Measurements from ENCODE around the gene SLC29A4.

Gene SLC29A4

DNA sequence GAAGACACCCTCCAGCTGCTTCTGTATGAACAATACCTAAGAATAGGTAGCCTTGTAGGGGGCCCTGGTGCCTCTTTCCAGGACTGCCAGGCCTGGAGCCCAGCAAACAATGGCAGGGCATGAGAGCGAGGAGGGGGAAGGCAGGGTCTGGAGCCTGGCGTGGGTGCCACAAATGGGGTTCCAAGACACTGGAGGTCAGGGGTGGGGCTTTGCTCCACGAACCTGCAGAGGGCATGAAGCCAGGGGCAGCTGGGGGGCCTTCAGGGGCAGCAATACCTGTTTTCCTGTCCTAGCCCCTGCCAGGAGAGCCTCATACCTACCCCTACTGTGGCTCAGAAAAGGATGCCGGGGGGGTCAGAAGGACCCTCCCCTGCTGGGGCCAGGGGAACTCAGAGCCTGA is 61.6 kb downstream of the SLC29A4 start:
- Histone ChIP-seq H3K4me3 (ENCODE audit: low read length) (no peak overlapping the region), H3K27me3 (ENCODE audit: insufficient read depth, low read length) (peaks cover 16% of the 10 kb centered on the region; the same call in 1 of the 2 replicates), H3K36me3 (ENCODE audit: insufficient read depth, low read depth, low read length) (peaks cover 20% of the 10 kb centered on the region)

DNA sequence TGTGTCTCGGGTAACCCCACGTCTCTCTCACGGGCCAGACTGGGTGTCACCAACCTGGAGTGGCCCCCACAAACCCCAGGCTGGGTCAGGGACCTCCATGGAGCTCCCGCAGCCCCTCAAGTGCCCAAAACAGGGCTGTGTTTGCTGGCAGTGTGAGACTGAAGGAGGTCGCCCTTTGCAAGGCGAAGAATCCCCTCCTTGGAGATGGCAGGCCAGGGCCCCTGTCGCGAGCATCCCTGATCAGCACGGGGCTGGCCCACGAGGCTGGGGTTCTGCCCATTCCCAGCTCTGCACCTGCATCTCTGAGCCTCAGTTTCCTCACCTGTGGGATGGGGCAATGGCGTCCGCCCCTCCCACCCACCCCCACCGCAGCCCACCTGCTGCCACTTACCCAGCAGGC is 62.4 kb downstream of the SLC29A4 start:
- no peak overlapping the region for H3K27ac ChIP-seq (ENCODE audit: low read length)

More for the DNA sequence above, 61.6 kb downstream of the SLC29A4 start:
- Histone ChIP-seq H3K27ac (ENCODE audit: low read length) (no peak overlapping the region), H3K9me3 (ENCODE audit: insufficient read depth, low read depth, low read length) (no peaks in the 10 kb centered on the region), H3K4me1 (ENCODE audit: insufficient read depth, low read length) (no peaks in the 10 kb centered on the region), H3K9ac (ENCODE audit: low read depth, low read length) (no peak overlapping the region)

DNA sequence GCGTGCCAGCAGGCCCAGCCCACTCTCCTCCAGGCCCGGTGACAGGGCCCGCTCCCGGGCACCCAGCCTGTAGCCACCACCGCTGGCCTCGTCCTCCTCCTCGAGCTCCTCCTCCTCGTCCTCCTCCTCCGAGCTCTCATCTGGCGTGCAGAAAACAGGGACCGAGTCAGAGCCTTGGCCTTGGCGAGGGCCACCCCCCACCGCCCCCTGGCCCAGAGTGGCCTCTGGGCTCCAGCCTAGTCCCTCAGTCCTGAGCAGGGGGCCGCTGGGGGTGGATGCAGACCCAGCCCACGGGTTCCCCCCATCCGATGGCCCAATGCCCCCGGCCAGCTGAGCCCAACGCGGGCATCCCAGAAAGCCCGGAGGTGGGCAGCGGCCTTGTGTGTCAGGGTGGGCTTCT is 62.9 kb downstream of the SLC29A4 start:
- Histone ChIP-seq H3K36me3 (ENCODE audit: insufficient read depth, low read depth, low read length) (peaks cover 16% of the 10 kb centered on the region), H3K4me1 (ENCODE audit: insufficient read depth, low read length) (peaks cover 2% of the 10 kb centered on the region; the same call in 1 of the 2 replicates), H3K4me3 (ENCODE audit: low read length) (no peak overlapping the region), H3K27me3 (ENCODE audit: insufficient read depth, low read length) (peaks cover 29% of the 10 kb centered on the region; the same call in 1 of the 2 replicates), H3K27ac (ENCODE audit: low read length) (no peak overlapping the region), H3K9ac (ENCODE audit: low read depth, low read length) (no peak overlapping the region), H3K9me3 (ENCODE audit: insufficient read depth, low read depth, low read length) (no peaks in the 10 kb centered on the region)

More for the DNA sequence above, 62.4 kb downstream of the SLC29A4 start:
- Histone ChIP-seq H3K4me1 (ENCODE audit: insufficient read depth, low read length) (no peaks in the 10 kb centered on the region), H3K27me3 (ENCODE audit: insufficient read depth, low read length) (peaks cover 24% of the 10 kb centered on the region; the same call in 1 of the 2 replicates), H3K9me3 (ENCODE audit: insufficient read depth, low read depth, low read length) (no peaks in the 10 kb centered on the region), H3K9ac (ENCODE audit: low read depth, low read length) (no peak overlapping the region), H3K36me3 (ENCODE audit: insufficient read depth, low read depth, low read length) (peaks cover 17% of the 10 kb centered on the region), H3K4me3 (ENCODE audit: low read length) (no peak overlapping the region)

DNA sequence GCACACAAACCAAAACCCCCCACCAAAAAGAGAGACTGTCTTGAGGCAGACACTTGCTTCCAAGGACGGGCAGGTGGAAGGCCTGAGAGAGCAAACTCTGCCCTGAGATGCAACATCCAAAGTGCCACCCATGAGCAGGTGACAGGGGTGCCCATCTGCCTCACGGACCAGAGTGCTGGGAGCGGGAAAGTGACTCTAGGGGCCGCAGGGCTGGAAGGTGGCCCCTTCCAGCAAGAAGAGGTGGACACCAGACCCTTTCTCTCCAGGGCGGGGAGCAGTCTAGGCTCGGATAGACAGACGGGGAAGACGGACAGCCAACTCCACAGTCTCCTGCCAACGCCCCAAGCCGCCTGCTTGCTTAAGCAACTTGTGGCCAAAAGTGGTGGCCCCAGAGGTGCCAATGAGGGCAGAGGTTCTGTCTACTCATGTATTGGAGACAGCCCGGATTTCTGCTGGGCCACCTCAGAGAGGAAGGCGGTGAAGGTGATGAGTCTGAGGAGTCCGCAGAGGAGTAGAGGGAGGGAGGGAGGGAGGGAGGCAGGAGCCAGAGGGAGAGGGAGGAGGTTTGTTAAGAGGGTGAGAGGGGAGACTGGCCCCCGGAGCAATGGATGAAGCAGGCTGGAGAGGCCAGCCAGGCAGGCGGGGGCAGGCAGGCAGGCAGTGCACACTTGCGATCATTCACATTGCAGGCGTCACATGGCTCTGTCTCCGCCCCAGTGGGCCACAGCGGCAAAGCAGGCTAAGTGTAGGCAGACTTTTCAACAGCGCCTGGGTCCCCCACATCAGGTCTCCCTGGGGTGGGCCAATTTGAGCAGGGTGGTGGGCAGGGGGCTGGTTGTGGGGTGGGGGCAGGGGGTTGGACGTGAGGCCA is 65.6 kb downstream of the SLC29A4 start:
- H3K27me3 ChIP-seq (ENCODE audit: insufficient read depth, low read length), result peaks cover 55% of the 10 kb centered on the region; the same call in 1 of the 2 replicates
- peaks cover 7% of the 10 kb centered on the region; the same call in 1 of the 2 replicates for H3K4me1 ChIP-seq (ENCODE audit: insufficient read depth, low read length)
- H3K36me3 ChIP-seq (ENCODE audit: insufficient read depth, low read depth, low read length), result peaks cover 7% of the 10 kb centered on the region; the same call in 1 of the 2 replicates
- H3K4me3 ChIP-seq (ENCODE audit: low read length), result no peak overlapping the region
- no peaks in the 10 kb centered on the region for H3K9me3 ChIP-seq (ENCODE audit: insufficient read depth, low read depth, low read length)
- no peak overlapping the region for H3K27ac ChIP-seq (ENCODE audit: low read length)
- no peak overlapping the region for H3K9ac ChIP-seq (ENCODE audit: low read depth, low read length)

DNA sequence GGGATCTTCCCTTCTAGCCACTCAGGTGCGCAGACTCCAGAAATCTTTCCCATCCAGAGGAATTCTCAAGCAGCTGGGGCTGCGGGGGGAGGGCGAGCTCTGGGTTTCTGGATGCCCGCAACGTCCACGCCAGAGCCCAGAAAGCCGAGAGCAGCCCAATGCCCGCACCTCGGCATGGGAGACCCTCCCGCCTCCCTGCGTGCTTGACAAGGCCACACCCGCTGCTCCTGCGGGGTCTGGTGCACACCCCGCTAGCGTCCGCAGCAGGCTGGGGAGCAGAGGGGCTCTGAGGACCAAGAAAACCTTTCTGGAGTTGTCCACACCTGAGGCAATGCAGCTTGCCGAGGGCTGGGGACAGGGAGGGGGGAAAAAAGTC is 66.2 kb downstream of the SLC29A4 start:
- peaks cover 7% of the 10 kb centered on the region; the same call in 1 of the 2 replicates for H3K4me1 ChIP-seq (ENCODE audit: insufficient read depth, low read length)
- H3K9me3 ChIP-seq (ENCODE audit: insufficient read depth, low read depth, low read length), result no peaks in the 10 kb centered on the region
- no peak overlapping the region for H3K9ac ChIP-seq (ENCODE audit: low read depth, low read length)
- peaks cover 55% of the 10 kb centered on the region; the same call in 1 of the 2 replicates for H3K27me3 ChIP-seq (ENCODE audit: insufficient read depth, low read length)
- H3K27ac ChIP-seq (ENCODE audit: low read length), result no peak overlapping the region
- no peak overlapping the region; the same call in 1 of the 2 replicates for H3K4me3 ChIP-seq (ENCODE audit: low read length)
- peaks cover 1% of the 10 kb centered on the region; the same call in 1 of the 2 replicates for H3K36me3 ChIP-seq (ENCODE audit: insufficient read depth, low read depth, low read length)

DNA sequence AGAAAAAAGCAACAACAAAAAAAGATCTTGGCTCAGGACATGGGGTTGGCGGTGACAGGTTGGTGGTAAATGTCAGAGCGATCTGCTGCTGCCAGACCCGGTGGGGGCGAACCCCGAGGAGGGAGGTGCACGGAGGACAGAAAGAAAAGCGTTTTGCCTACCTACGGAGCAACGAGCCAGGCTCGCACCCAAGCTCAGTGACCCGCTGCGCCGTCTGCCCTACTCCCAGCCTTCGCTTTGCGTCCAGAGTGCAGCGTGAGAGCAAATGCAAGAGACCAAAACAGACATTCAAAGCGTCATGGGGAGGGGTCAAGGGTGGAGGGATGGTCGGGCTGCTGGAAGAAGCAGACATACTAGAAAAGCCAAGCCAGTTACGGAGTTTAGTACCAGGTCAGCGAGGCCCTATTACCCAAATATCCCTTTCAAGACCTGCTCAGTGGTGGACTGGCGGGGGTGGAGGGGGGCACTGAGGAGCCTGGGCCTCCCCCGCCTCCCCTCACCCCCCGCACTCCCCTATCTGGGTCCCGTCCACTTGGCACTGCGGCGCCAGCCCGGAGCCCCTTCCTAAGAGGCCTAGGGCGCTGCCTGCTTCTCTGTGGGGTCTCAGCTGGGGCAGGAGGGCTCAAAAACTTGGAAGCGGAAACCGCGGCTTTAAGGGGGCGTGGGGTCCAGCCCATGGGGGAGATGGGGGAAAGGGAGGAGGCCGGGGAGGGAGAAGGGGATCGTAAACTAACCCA is 66.9 kb downstream of the SLC29A4 start:
- no peak overlapping the region for H3K9ac ChIP-seq (ENCODE audit: low read depth, low read length)
- H3K9me3 ChIP-seq (ENCODE audit: insufficient read depth, low read depth, low read length), result no peaks in the 10 kb centered on the region
- peak overlapping the region; percentile 62; the same call in 1 of the 2 replicates for H3K4me3 ChIP-seq (ENCODE audit: low read length)
- peaks cover 10% of the 10 kb centered on the region; the same call in 1 of the 2 replicates for H3K4me1 ChIP-seq (ENCODE audit: insufficient read depth, low read length)
- H3K27ac ChIP-seq (ENCODE audit: low read length), result no peak overlapping the region
- no peaks in the 10 kb centered on the region for H3K36me3 ChIP-seq (ENCODE audit: insufficient read depth, low read depth, low read length)
- peaks cover 55% of the 10 kb centered on the region; the same call in 1 of the 2 replicates for H3K27me3 ChIP-seq (ENCODE audit: insufficient read depth, low read length)

DNA sequence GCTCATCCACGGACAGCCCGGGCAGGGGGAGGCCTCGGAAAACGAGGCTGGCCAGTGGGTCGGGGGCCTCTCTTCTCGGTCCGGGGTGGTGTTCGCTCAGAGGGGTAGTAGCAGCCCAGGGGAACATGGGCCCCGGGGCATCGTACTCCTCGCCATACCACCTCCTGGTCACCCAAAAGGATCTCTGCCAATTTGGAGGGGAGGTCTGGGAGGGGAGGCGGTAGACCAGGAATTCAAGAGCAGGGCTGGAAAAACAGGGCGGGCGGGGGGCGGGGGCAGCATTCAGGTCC is 67.4 kb downstream of the SLC29A4 start:
- Histone ChIP-seq H3K27ac (ENCODE audit: low read length) (no peak overlapping the region), H3K9ac (ENCODE audit: low read depth, low read length) (no peak overlapping the region), H3K9me3 (ENCODE audit: insufficient read depth, low read depth, low read length) (no peaks in the 10 kb centered on the region), H3K36me3 (ENCODE audit: insufficient read depth, low read depth, low read length) (no peaks in the 10 kb centered on the region), H3K4me3 (ENCODE audit: low read length) (peak overlapping the region; percentile 62; the same call in 1 of the 2 replicates), H3K27me3 (ENCODE audit: insufficient read depth, low read length) (peaks cover 55% of the 10 kb centered on the region; the same call in 1 of the 2 replicates), H3K4me1 (ENCODE audit: insufficient read depth, low read length) (peaks cover 10% of the 10 kb centered on the region; the same call in 1 of the 2 replicates)

DNA sequence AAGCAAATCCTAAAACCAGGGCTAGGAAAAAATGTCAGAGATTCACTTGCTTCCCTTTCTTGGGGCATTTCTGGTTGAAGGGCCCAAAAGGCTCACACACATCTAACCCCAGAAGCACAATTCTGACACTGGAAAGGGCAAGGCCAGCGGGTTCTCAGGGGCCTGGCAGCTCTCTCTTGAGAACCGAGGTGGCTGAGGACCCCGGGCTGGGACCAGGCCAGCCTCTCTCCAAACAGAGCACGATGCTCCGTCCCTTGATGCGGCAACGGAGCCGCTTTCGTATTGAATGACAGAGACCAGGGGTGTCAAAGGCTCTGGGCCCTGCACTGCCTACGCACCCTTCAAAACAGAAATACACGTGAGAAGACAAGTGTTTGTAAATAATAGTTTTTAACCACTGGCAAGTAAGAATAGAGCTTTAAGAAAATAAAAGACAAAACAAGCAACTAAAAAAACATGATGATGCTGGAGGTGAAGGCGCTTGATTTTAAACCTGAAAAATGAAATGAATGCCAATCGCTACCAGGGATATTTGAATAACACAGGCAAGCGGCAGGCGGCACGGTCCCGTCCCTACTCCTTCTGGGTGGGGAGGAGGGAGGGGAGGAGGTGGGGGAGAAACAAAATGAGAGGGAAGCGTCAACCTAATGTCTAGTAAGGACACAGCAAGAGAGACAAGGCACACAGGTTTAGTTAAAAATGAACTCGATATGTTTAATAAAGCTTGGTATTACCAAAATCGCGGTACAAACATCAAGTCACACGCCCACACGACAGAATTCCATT is 68.0 kb downstream of the SLC29A4 start:
- no peaks in the 10 kb centered on the region for H3K9me3 ChIP-seq (ENCODE audit: insufficient read depth, low read depth, low read length)
- H3K27me3 ChIP-seq (ENCODE audit: insufficient read depth, low read length), result peaks cover 55% of the 10 kb centered on the region; the same call in 1 of the 2 replicates
- H3K9ac ChIP-seq (ENCODE audit: low read depth, low read length), result no peak overlapping the region
- no peaks in the 10 kb centered on the region for H3K36me3 ChIP-seq (ENCODE audit: insufficient read depth, low read depth, low read length)
- no peak overlapping the region for H3K27ac ChIP-seq (ENCODE audit: low read length)
- peak overlapping the region; percentile 62 for H3K4me3 ChIP-seq (ENCODE audit: low read length)
- peaks cover 10% of the 10 kb centered on the region; the same call in 1 of the 2 replicates for H3K4me1 ChIP-seq (ENCODE audit: insufficient read depth, low read length)

DNA sequence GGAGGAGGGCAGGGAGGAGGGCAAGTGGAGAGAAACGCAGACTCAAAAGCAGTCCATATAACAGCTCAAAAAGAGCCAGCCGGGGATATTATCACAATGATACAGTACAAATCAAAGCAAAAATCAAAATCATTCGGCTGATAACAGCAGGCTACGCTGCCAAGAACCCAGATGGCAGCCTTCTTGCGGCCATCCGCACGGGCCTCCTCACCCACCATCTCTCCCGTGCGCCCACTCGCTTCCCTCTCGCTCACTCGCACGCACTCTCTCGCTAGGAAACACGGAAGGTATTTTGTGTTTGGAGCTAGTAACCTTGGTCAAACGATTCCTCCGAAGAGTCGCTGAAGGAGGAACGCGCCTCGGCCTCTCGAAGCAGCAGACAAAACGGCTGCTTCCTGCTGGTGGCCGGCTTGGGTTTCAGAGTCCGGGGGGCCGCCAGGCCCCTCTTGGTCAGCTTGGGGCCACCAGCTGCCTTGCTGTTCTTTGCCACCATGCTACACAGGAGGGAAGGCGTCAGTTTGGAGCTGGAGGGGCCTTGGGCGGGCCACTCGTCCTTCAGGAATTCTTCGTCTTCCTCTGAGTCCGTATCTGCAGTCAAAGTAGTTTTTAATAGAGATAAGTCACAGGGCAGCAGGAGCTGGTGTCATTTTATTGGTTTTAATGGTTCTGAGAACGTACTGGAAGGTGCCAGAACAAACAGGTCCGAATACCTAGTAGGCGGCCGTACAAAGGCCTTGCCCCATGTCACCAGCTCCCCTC is 68.9 kb downstream of the SLC29A4 start:
- no peak overlapping the region for H3K9ac ChIP-seq (ENCODE audit: low read depth, low read length)
- no peaks in the 10 kb centered on the region for H3K36me3 ChIP-seq (ENCODE audit: insufficient read depth, low read depth, low read length)
- peaks cover 10% of the 10 kb centered on the region; the same call in 1 of the 2 replicates for H3K4me1 ChIP-seq (ENCODE audit: insufficient read depth, low read length)
- no peak overlapping the region for H3K27ac ChIP-seq (ENCODE audit: low read length)
- no peaks in the 10 kb centered on the region for H3K9me3 ChIP-seq (ENCODE audit: insufficient read depth, low read depth, low read length)
- H3K4me3 ChIP-seq (ENCODE audit: low read length), result peak overlapping the region; percentile 49; the same call in 1 of the 2 replicates
- H3K27me3 ChIP-seq (ENCODE audit: insufficient read depth, low read length), result peaks cover 55% of the 10 kb centered on the region; the same call in 1 of the 2 replicates

DNA sequence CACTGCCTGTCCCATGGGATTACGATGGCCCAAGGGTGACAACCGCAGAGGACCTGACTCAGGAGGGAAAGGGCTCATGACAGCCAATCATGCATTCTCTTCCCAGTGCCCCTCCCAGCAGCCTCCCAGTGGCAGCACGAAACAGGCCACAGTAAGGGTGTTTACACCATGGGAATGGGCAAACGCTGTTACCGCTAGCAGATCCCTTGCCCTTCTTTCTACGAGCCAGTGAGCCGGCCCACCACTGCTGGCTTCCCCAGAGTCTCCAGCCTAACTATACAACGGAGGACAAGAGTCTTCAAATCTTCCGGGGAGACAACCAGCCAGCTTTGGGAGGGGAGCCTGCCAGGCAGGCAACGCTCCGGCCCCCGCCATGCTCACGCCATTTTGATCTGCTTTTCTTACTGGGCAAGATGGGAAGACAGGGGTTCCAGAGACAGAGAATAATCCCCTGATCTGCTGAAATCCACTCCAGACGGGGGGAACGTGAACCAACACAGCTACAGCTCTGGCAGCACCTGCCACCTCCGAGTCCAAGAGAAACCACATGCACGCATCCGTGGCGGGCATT is 69.8 kb downstream of the SLC29A4 start:
- Histone ChIP-seq H3K4me1 (ENCODE audit: insufficient read depth, low read length) (peaks cover 10% of the 10 kb centered on the region; the same call in 1 of the 2 replicates), H3K27ac (ENCODE audit: low read length) (no peak overlapping the region), H3K27me3 (ENCODE audit: insufficient read depth, low read length) (peaks cover 55% of the 10 kb centered on the region; the same call in 1 of the 2 replicates), H3K4me3 (ENCODE audit: low read length) (no peak overlapping the region), H3K9me3 (ENCODE audit: insufficient read depth, low read depth, low read length) (no peaks in the 10 kb centered on the region), H3K9ac (ENCODE audit: low read depth, low read length) (no peak overlapping the region), H3K36me3 (ENCODE audit: insufficient read depth, low read depth, low read length) (0 out of 2 replicates have a peak, but pooled peaks cover 5% of the 10 kb centered on the region)

Measured in iPS-20b (cell line).